ENCODE measurements around the gene SHISA6. TPM values are rescaled to one million over a fixed set of nuclear protein-coding genes. Genes with fewer than 3 reads are reported as not detected.
A peak's percentile ranks its signal among the peaks of the same experiment; 100 is the strongest.

SHISA6 gene
- total and polyA plus RNA-seq, 2 donors (not counting 1 experiment from before 2014, with no cell fraction given), result not detected

DNA sequence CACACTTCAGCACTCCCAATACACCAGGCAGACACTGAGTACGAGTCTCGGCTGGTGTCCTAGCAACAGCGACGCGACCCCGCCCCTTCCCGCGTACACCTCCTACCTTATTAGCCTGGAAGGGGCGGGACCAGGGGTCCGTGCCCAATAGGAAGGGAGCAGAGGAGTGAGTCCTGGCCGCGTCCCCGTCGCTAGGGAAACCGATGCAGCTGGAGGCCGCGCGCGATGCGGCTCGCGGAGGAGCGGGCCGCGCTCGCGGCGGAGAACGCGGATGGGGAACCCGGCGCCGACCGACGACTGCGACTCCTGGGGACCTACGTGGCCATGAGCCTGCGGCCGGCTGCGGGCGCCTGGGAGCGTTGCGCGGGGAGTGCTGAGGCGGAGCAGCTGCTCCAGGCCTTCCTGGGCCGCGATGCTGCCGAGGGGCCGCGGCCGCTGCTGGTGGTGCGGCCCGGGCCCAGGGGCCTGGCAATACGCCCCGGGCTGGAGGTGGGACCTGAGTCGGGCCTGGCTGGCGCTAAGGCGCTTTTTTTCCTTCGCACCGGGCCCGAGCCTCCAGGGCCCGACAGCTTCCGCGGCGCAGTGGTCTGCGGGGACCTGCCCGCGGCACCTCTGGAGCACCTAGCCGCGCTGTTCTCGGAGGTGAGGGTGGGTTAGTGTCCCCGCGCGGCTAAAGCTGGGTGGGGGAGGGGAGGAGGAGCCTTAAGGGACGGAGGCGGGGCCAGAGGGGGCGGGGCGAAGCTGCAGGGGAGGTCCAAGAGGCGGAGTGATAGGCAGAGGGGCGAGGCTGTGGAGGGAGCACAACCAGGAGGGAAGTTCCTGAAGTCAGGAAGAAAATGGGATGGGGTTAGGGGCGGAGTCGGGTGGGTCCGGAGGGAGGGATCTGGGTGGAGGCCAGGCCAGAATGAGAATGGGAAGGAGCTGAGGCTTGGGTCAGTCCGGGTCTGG, 357.5 kb downstream of the SHISA6 start, which contains the start of gene DNAH9:
Gene DNAH9 (plus strand): TSS at position 197 of the 948 bp plus-strand sequence. CDS start 29 bp downstream, at position 226.
- no peaks in the 10 kb centered on the region for H3K4me1 ChIP-seq (ENCODE audit: control insufficient read depth, extremely low read depth, insufficient read depth, low read length)
- no peaks in the 10 kb centered on the region for H3K9me3 ChIP-seq (ENCODE audit: control insufficient read depth, insufficient read depth, low read depth, low read length)
- no peak within 1 kb of the TSS for H3K9ac ChIP-seq (ENCODE audit: insufficient read depth, low read length)
- no peak within 1 kb of the TSS for H3K4me3 ChIP-seq (replicated peaks in 1 of 4; ENCODE audit: control extremely low read depth in 1 of 4, insufficient read depth in 1 of 4, low read depth in 3 of 4, low read length in 4 of 4)
- H3K4me2 ChIP-seq (ENCODE audit: extremely low read depth, insufficient read depth, low read length), result no peak within 1 kb of the TSS
- no peaks in the 10 kb centered on the region for H3K79me2 ChIP-seq (ENCODE audit: control insufficient read depth, insufficient read depth, low read length)
- no peaks in the 10 kb centered on the region for H4K20me1 ChIP-seq (ENCODE audit: control insufficient read depth, extremely low read depth, insufficient read depth, low read length)
- H3K27ac ChIP-seq (ENCODE audit: insufficient read depth, low read length), result no peak within 1 kb of the TSS
- DNase-seq (ENCODE audit: low read depth in 2 of 2), result peak; percentile 27 to 35
- H2AFZ ChIP-seq (ENCODE audit: low read length), result no peak within 1 kb of the TSS
- no peaks in the 10 kb centered on the region for H3K27me3 ChIP-seq (ENCODE audit: control insufficient read depth, insufficient read depth, low read length)
- no peaks in the 10 kb centered on the region for H3K36me3 ChIP-seq (ENCODE audit: control insufficient read depth, insufficient read depth, low read length)
- TF ChIP-seq, protein P1, sequence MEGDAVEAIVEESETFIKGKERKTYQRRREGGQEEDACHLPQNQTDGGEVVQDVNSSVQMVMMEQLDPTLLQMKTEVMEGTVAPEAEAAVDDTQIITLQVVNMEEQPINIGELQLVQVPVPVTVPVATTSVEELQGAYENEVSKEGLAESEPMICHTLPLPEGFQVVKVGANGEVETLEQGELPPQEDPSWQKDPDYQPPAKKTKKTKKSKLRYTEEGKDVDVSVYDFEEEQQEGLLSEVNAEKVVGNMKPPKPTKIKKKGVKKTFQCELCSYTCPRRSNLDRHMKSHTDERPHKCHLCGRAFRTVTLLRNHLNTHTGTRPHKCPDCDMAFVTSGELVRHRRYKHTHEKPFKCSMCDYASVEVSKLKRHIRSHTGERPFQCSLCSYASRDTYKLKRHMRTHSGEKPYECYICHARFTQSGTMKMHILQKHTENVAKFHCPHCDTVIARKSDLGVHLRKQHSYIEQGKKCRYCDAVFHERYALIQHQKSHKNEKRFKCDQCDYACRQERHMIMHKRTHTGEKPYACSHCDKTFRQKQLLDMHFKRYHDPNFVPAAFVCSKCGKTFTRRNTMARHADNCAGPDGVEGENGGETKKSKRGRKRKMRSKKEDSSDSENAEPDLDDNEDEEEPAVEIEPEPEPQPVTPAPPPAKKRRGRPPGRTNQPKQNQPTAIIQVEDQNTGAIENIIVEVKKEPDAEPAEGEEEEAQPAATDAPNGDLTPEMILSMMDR (conservative IDR thresholded peaks at IDR 0.05 in 1 of 2, IDR thresholded peaks at IDR 0.05 in 1 of 2; ENCODE audit: low read depth in 1 of 2, low read length in 2 of 2), result no peak
- TF ChIP-seq EZH2 (IDR thresholded peaks at IDR 0.05; ENCODE audit: low read length, missing control alignments), result no peak

- Histone ChIP-seq H3K27ac (ENCODE audit: insufficient read depth, low read length) (no peak overlapping the region), H3K79me2 (ENCODE audit: control insufficient read depth, insufficient read depth, low read length) (no peaks in the 10 kb centered on the region), H2AFZ (ENCODE audit: low read length) (no peak overlapping the region), H3K9ac (ENCODE audit: insufficient read depth, low read length) (no peak overlapping the region), H3K4me2 (ENCODE audit: extremely low read depth, insufficient read depth, low read length) (no peak overlapping the region), H4K20me1 (ENCODE audit: control insufficient read depth, extremely low read depth, insufficient read depth, low read length) (no peaks in the 10 kb centered on the region), H3K27me3 (ENCODE audit: control insufficient read depth, insufficient read depth, low read length) (no peaks in the 10 kb centered on the region), H3K9me3 (ENCODE audit: control insufficient read depth, insufficient read depth, low read depth, low read length) (no peaks in the 10 kb centered on the region), H3K4me1 (ENCODE audit: control insufficient read depth, extremely low read depth, insufficient read depth, low read length) (no peaks in the 10 kb centered on the region), H3K36me3 (ENCODE audit: control insufficient read depth, insufficient read depth, low read length) (no peaks in the 10 kb centered on the region), H3K4me3 (replicated peaks in 1 of 4; ENCODE audit: control extremely low read depth in 1 of 4, insufficient read depth in 1 of 4, low read depth in 3 of 4, low read length in 4 of 4) (no peak overlapping the region)
- TF ChIP-seq, protein P1 (conservative IDR thresholded peaks at IDR 0.05 in 1 of 2, IDR thresholded peaks at IDR 0.05 in 1 of 2; ENCODE audit: low read depth in 1 of 2, low read length in 2 of 2), result no peak
- TF ChIP-seq EZH2 (IDR thresholded peaks at IDR 0.05; ENCODE audit: low read length, missing control alignments), result no peak
- DNase-seq (ENCODE audit: low read depth in 2 of 2), result no peak
Measured at GRCh38 chr17:11601661-11602060, 360.6 kb downstream of the SHISA6 start.

GRCh38 chr17:11608396-11608795, 367.4 kb downstream of the SHISA6 start:
- Histone ChIP-seq H3K4me1 (ENCODE audit: control insufficient read depth, extremely low read depth, insufficient read depth, low read length) (no peaks in the 10 kb centered on the region), H4K20me1 (ENCODE audit: control insufficient read depth, extremely low read depth, insufficient read depth, low read length) (no peaks in the 10 kb centered on the region), H3K9me3 (ENCODE audit: control insufficient read depth, insufficient read depth, low read depth, low read length) (no peaks in the 10 kb centered on the region), H3K79me2 (ENCODE audit: control insufficient read depth, insufficient read depth, low read length) (no peaks in the 10 kb centered on the region), H3K4me2 (ENCODE audit: extremely low read depth, insufficient read depth, low read length) (no peak overlapping the region), H3K27ac (ENCODE audit: insufficient read depth, low read length) (no peak overlapping the region), H3K27me3 (ENCODE audit: control insufficient read depth, insufficient read depth, low read length) (no peaks in the 10 kb centered on the region), H3K9ac (ENCODE audit: insufficient read depth, low read length) (no peak overlapping the region), H3K4me3 (replicated peaks in 1 of 4; ENCODE audit: control extremely low read depth in 1 of 4, insufficient read depth in 1 of 4, low read depth in 3 of 4, low read length in 4 of 4) (no peak overlapping the region), H2AFZ (ENCODE audit: low read length) (no peak overlapping the region), H3K36me3 (ENCODE audit: control insufficient read depth, insufficient read depth, low read length) (no peaks in the 10 kb centered on the region)
- no peak for DNase-seq (ENCODE audit: low read depth in 2 of 2)
- TF ChIP-seq EZH2 (IDR thresholded peaks at IDR 0.05; ENCODE audit: low read length, missing control alignments), result no peak
- TF ChIP-seq, protein P1 (conservative IDR thresholded peaks at IDR 0.05 in 1 of 2, IDR thresholded peaks at IDR 0.05 in 1 of 2; ENCODE audit: low read depth in 1 of 2, low read length in 2 of 2), result no peak

All from fibroblast of lung (primary cell).